ENCODE data around the gene TDRKH. TPM values are rescaled to one million over a fixed set of nuclear protein-coding genes. Genes with fewer than 3 reads are reported as not detected.

TDRKH gene
- total and polyA plus RNA-seq, 2 of the 13 experiments (the other 11 are each of a cell fraction or from before 2014, with no cell fraction given), result 3.9 to 5.4 TPM

GRCh38 chr1:151832318-151832980, 42.1 kb upstream of the TDRKH start (continued):
- TF ChIP-seq ZNF740 (CRISPR knock-in tag; IDR thresholded peaks at IDR 0.05), result peak; percentile 93
- 0 out of 2 replicates have a peak, but pooled peaks have one; percentile 33 for TF ChIP-seq KMT2B (CRISPR knock-in tag; IDR thresholded peaks at IDR 0.05)
- no peak; the same call in 1 of the 2 replicates for TF ChIP-seq NR2F6 (IDR thresholded peaks at IDR 0.05)
- peak; percentile 70 for TF ChIP-seq NR2F6 (CRISPR knock-in tag; IDR thresholded peaks at IDR 0.05)
- peak; percentile 39; the same call in 1 of the 2 replicates for TF ChIP-seq HNF4A (CRISPR knock-in tag; IDR thresholded peaks at IDR 0.05)
- TF ChIP-seq SOX13 (IDR thresholded peaks at IDR 0.05), result no peak
- TF ChIP-seq SOX13 (CRISPR knock-in tag; conservative IDR thresholded peaks at IDR 0.05 in 1 of 2, IDR thresholded peaks at IDR 0.05 in 1 of 2), result peak in 1 of 2 experiments; percentile 55; a peak in 1 of 4 replicates
- peak; percentile 60; the same call in 1 of the 2 replicates for TF ChIP-seq ZMYM4 (CRISPR knock-in tag; IDR thresholded peaks at IDR 0.05)
- no peak for TF ChIP-seq ZNF282 (IDR thresholded peaks at IDR 0.05; ENCODE audit: partially characterized antibody)
- TF ChIP-seq PHF21A (CRISPR knock-in tag; IDR thresholded peaks at IDR 0.05), result peak; percentile 57; the same call in 1 of the 2 replicates
- TF ChIP-seq SRSF1 (optimal IDR thresholded peaks at IDR 0.05; ENCODE audit: low read depth, low read length), result no peak
- TF ChIP-seq, protein P1, sequence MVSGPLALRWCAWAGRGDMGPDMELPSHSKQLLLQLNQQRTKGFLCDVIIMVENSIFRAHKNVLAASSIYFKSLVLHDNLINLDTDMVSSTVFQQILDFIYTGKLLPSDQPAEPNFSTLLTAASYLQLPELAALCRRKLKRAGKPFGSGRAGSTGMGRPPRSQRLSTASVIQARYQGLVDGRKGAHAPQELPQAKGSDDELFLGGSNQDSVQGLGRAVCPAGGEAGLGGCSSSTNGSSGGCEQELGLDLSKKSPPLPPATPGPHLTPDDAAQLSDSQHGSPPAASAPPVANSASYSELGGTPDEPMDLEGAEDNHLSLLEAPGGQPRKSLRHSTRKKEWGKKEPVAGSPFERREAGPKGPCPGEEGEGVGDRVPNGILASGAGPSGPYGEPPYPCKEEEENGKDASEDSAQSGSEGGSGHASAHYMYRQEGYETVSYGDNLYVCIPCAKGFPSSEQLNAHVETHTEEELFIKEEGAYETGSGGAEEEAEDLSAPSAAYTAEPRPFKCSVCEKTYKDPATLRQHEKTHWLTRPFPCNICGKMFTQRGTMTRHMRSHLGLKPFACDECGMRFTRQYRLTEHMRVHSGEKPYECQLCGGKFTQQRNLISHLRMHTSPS (CRISPR knock-in tag; IDR thresholded peaks at IDR 0.05; ENCODE audit: low read depth), result peak; percentile 99
- TF ChIP-seq, protein P2, sequence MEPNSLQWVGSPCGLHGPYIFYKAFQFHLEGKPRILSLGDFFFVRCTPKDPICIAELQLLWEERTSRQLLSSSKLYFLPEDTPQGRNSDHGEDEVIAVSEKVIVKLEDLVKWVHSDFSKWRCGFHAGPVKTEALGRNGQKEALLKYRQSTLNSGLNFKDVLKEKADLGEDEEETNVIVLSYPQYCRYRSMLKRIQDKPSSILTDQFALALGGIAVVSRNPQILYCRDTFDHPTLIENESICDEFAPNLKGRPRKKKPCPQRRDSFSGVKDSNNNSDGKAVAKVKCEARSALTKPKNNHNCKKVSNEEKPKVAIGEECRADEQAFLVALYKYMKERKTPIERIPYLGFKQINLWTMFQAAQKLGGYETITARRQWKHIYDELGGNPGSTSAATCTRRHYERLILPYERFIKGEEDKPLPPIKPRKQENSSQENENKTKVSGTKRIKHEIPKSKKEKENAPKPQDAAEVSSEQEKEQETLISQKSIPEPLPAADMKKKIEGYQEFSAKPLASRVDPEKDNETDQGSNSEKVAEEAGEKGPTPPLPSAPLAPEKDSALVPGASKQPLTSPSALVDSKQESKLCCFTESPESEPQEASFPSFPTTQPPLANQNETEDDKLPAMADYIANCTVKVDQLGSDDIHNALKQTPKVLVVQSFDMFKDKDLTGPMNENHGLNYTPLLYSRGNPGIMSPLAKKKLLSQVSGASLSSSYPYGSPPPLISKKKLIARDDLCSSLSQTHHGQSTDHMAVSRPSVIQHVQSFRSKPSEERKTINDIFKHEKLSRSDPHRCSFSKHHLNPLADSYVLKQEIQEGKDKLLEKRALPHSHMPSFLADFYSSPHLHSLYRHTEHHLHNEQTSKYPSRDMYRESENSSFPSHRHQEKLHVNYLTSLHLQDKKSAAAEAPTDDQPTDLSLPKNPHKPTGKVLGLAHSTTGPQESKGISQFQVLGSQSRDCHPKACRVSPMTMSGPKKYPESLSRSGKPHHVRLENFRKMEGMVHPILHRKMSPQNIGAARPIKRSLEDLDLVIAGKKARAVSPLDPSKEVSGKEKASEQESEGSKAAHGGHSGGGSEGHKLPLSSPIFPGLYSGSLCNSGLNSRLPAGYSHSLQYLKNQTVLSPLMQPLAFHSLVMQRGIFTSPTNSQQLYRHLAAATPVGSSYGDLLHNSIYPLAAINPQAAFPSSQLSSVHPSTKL (CRISPR knock-in tag; IDR thresholded peaks at IDR 0.05), result peak; percentile 65
- TF ChIP-seq ZNF335 (CRISPR knock-in tag; IDR thresholded peaks at IDR 0.05), result 0 out of 2 replicates have a peak, but pooled peaks have one; percentile 49
- no peak for TF ChIP-seq ATF6 (CRISPR knock-in tag; conservative IDR thresholded peaks at IDR 0.05)
- TF ChIP-seq RFX3 (CRISPR knock-in tag; IDR thresholded peaks at IDR 0.05), result 0 out of 2 replicates have a peak, but pooled peaks have one; percentile 6
- TF ChIP-seq ZBTB42 (CRISPR knock-in tag; IDR thresholded peaks at IDR 0.05), result 0 out of 2 replicates have a peak, but pooled peaks have one; percentile 73
- TF ChIP-seq PHF5A (CRISPR knock-in tag; IDR thresholded peaks at IDR 0.05; ENCODE audit: low read depth, unreplicated experiment), result no peak
- TF ChIP-seq ATF1 (CRISPR knock-in tag; IDR thresholded peaks at IDR 0.05), result no peak
- TF ChIP-seq ERF (CRISPR knock-in tag; IDR thresholded peaks at IDR 0.05), result peak; percentile 57; the same call in 1 of the 2 replicates
- TF ChIP-seq ZNF597 (CRISPR knock-in tag; IDR thresholded peaks at IDR 0.05), result no peak
- TF ChIP-seq YY1 (IDR thresholded peaks at IDR 0.05; ENCODE audit: insufficient read depth, insufficient replicate concordance, low read depth, low read length), result peak; percentile 58
